Germinal center (tissue), 1 donor: ENCODE data around the gene INHBB.
A peak's percentile ranks its signal among the peaks of the same experiment; 100 is the strongest.
"Not testable (repeated sequence)": the region's sequence is repeated elsewhere in the genome, so short reads cannot be mapped to it uniquely, and the experiment has no call there.

ENCODE experiments used
- DNase-seq: peaks from one replicate; pipeline ENCODE4 v3.0.0; 2012; ENCODE audit warnings: mixed read lengths, low spot score

The INHBB gene

GRCh38 chr2:120346026-120346666 lies at the start of gene INHBB:
Gene INHBB, plus strand, starts transcription at chr2:120346136. Its CDS starts 53 bp downstream, at chr2:120346189.
- DNase-seq: no peak

GRCh38 chr2:120298173-120298835 lies 47.6 kb upstream of the INHBB start:
- no peak for DNase-seq

GRCh38 chr2:120299004-120299403 lies 46.9 kb upstream of the INHBB start:
- no peak for DNase-seq

GRCh38 chr2:120299561-120299960 lies 46.4 kb upstream of the INHBB start:
- no peak for DNase-seq

- DNase-seq: no peak
Observed at GRCh38 chr2:120300385-120300784, 45.6 kb upstream of the INHBB start.

- DNase-seq: no peak
Observed at GRCh38 chr2:120301284-120301683, 44.7 kb upstream of the INHBB start.

GRCh38 chr2:120302301-120302700 lies 43.6 kb upstream of the INHBB start:
- no peak for DNase-seq

GRCh38 chr2:120303177-120303576 lies 42.8 kb upstream of the INHBB start:
- DNase-seq: no peak

GRCh38 chr2:120305296-120305695 lies 40.6 kb upstream of the INHBB start:
- DNase-seq: no peak

- DNase-seq: no peak
Observed at GRCh38 chr2:120305937-120306490, 39.9 kb upstream of the INHBB start.

GRCh38 chr2:120307482-120307881 lies 38.5 kb upstream of the INHBB start:
- DNase-seq: no peak

GRCh38 chr2:120308038-120308910 lies 37.7 kb upstream of the INHBB start:
- peak; percentile 18 for DNase-seq

- no peak for DNase-seq
Observed at GRCh38 chr2:120310136-120310535, 35.8 kb upstream of the INHBB start.

GRCh38 chr2:120310841-120311240 lies 35.1 kb upstream of the INHBB start:
- not testable (repeated sequence) for DNase-seq

- DNase-seq: no peak
Observed at GRCh38 chr2:120312076-120312475, 33.9 kb upstream of the INHBB start.

GRCh38 chr2:120312860-120313694 lies 32.9 kb upstream of the INHBB start:
- peak; percentile 58 for DNase-seq

GRCh38 chr2:120313695-120314615 lies 32.0 kb upstream of the INHBB start:
- no peak for DNase-seq

GRCh38 chr2:120314690-120315366 lies 31.1 kb upstream of the INHBB start:
- DNase-seq: no peak

GRCh38 chr2:120315367-120316033 lies 30.4 kb upstream of the INHBB start:
- no peak for DNase-seq
